Right lobe of liver (tissue), 4 donors: Measurements from ENCODE around the gene DSCAML1.

Experiments used
- CTCF ChIP-seq, 4 donors: fragments of 200-600 bp in 3 of 4; fragments of 450-650 bp in 1 of 4; IDR thresholded peaks; one replicate each; pipeline versions ENCODE4 v1.5.1 to v1.8.0; 2016 to 2022; ENCODE audit warnings: antibody characterized with exemption in 4 of 4, mild to moderate bottlenecking in 2 of 4
- POLR2A ChIP-seq: fragments of 450-650 bp; IDR thresholded peaks from one replicate; pipeline ENCODE4 v1.6.1; 2017; ENCODE audit warnings: antibody characterized with exemption, mild to moderate bottlenecking
- donor health status: DM: no; HTN: no; CAD: no.
- donor health status: DM: no; HTN: no; CAD: no.
- donor health status: DM: no; HTN: yes; CAD: no.

GRCh38 chr11:117795638-117796455, 1.2 kb downstream of the DSCAML1 start:
- no peak for TF ChIP-seq CTCF (IDR thresholded peaks at IDR 0.05)
- no peak for TF ChIP-seq POLR2A
